ENCODE results near the gene FBXO3. TPM values are rescaled to one million over a fixed set of nuclear protein-coding genes. Genes with fewer than 3 reads are reported as not detected.

FBXO3 gene
- total and polyA plus RNA-seq, 9 donors = 25.2 to 43.0 (median 33.8) TPM

DNA sequence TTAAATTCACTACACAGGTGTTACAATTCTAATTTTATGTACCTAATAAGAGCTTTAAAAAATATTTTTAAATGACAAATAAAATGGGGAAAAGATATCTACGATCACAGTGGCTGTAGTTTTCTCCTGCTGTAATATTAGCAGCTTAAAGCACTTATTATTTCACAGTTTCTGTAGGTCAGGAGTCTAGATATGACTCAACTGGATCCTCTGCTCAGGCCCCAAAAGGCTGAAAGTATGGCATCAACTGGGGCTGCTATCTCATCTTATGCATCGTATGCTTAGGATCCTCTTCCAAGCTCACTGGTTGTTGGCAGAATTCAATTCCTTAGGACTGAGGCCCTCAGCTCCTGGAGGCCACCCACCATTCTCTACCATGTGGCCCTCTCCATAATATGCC lies 12.8 kb downstream of the FBXO3 start:
- intact Hi-C loops (cut with DNase I) = no loop called here
- H3K9me3 ChIP-seq = no peaks in the 10 kb centered on the region
- WGBS, 3 donors = 93 to 97% (median 96%) methylated on average over 2 of the region's 2 CpGs
- H3K36me3 ChIP-seq = no peaks in the 10 kb centered on the region
- no peak overlapping the region for H3K27ac ChIP-seq
- no peak for TF ChIP-seq POLR2A (IDR thresholded peaks at IDR 0.05)
- no peak for TF ChIP-seq EP300 (IDR thresholded peaks at IDR 0.05)
- TF ChIP-seq CTCF (IDR thresholded peaks at IDR 0.05) = no peak
- H3K4me1 ChIP-seq (ENCODE audit: insufficient read depth) = no peaks in the 10 kb centered on the region
- DNase-seq = no peak
- H3K4me3 ChIP-seq = no peak overlapping the region
- no peaks in the 10 kb centered on the region for H3K27me3 ChIP-seq

DNA sequence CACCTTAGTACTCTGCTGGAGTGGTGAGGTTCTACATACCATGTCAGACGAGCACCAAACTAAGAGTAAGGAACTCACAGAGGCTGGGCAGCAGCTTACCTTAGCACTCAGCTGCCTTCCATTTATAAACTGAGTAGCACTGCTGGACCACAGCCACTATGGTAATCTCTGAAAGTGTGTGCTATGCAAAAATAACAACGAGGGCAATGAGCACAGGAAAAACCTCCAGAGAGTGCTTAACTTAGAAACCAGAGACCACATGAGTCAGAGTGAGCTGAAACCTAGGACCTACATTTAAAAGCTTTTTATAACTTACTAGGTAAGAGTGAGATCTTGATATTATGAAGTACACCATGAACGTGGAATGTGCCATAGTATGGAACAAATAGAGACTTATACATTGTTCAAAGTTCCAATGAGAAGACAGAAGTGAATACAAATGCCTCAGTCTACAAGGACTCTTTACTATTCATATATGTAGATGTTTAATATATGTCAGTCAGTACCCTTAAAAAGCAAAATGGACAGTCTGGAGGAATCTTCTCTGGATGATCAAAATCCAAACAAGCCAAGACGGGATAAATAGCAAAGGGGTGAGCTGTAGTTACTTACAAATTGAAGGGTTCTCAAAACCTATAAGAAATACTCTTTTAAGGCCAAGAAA lies 20.9 kb downstream of the FBXO3 start:
- no peaks in the 10 kb centered on the region for H3K27me3 ChIP-seq
- H3K9me3 ChIP-seq = no peaks in the 10 kb centered on the region
- no peak for DNase-seq
- H3K4me1 ChIP-seq (ENCODE audit: insufficient read depth) = no peaks in the 10 kb centered on the region
- WGBS, 3 donors = 34 to 66% (median 38%) methylated on average over 4 of the region's 4 CpGs
- no peak overlapping the region for H3K27ac ChIP-seq
- intact Hi-C loops (cut with DNase I) = no loop called here
- no peak overlapping the region for H3K4me3 ChIP-seq
- H3K36me3 ChIP-seq = no peaks in the 10 kb centered on the region
- TF ChIP-seq CTCF (IDR thresholded peaks at IDR 0.05) (no peak), POLR2A (IDR thresholded peaks at IDR 0.05) (no peak), EP300 (IDR thresholded peaks at IDR 0.05) (no peak)

GRCh38 chr11:33751878-33752277 lies 22.4 kb downstream of the FBXO3 start:
- intact Hi-C loops (cut with DNase I) = no loop called here
- Histone ChIP-seq H3K36me3 (no peaks in the 10 kb centered on the region), H3K9me3 (no peaks in the 10 kb centered on the region), H3K27ac (no peak overlapping the region), H3K4me3 (no peak overlapping the region), H3K27me3 (no peaks in the 10 kb centered on the region), H3K4me1 (ENCODE audit: insufficient read depth) (no peaks in the 10 kb centered on the region)
- DNase-seq = no peak
- WGBS, 3 donors = 87 to 94% (median 94%) methylated on average over 3 of the region's 3 CpGs
- TF ChIP-seq POLR2A (IDR thresholded peaks at IDR 0.05) (no peak), EP300 (IDR thresholded peaks at IDR 0.05) (no peak), CTCF (IDR thresholded peaks at IDR 0.05) (no peak)

DNA sequence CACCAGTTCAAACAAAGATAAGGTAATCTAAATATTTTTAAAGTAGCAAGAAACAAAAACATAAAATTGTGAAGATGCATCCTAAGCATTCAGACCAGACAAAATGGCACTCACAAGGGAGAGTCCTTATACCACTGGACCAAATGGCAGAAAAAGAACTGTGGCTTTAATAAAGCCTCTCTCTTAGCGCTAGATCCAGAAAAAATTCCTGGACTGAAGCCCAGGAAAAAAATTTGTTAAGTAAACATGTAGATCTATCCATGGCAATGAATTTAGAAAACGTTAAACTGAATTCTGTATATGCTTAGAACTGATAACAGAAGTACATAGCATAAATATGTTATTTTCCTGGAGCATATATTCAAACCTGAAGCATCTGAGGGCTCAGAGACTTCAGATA lies 26.3 kb downstream of the FBXO3 start:
- Histone ChIP-seq H3K27ac (no peak overlapping the region), H3K4me1 (ENCODE audit: insufficient read depth) (no peaks in the 10 kb centered on the region), H3K4me3 (no peak overlapping the region), H3K36me3 (no peaks in the 10 kb centered on the region), H3K9me3 (no peaks in the 10 kb centered on the region), H3K27me3 (no peaks in the 10 kb centered on the region)
- WGBS, 3 donors = 4 to 11% (median 6%) methylated on average over 2 of the region's 2 CpGs
- intact Hi-C loops (cut with DNase I) = loop anchor here in 1 of 4 donors (10.0 kb wide), 1 partner anchor 383 kb away; no protein-coding TSS in a partner anchor
- TF ChIP-seq EP300 (IDR thresholded peaks at IDR 0.05) (no peak), POLR2A (IDR thresholded peaks at IDR 0.05) (no peak), CTCF (IDR thresholded peaks at IDR 0.05) (no peak)
- no peak for DNase-seq
